ENCODE data around the gene ISYNA1. TPM values are rescaled to one million over a fixed set of nuclear protein-coding genes. Genes with fewer than 3 reads are reported as not detected.
A peak's percentile ranks its signal among the peaks of the same experiment; 100 is the strongest.

Gene ISYNA1
- total and polyA plus RNA-seq, 2 donors (not counting 1 experiment from before 2014, with no cell fraction given): 22.6 to 28.3 TPM

- Histone ChIP-seq H2AFZ (ENCODE audit: insufficient read depth, low read depth, low read length, poor library complexity, severe bottlenecking) (peak overlapping the region; percentile 66), H4K20me1 (ENCODE audit: control insufficient read depth, insufficient read depth, low read length, poor library complexity, severe bottlenecking) (no peaks in the 10 kb centered on the region), H3K4me3 (ENCODE audit: control extremely low read depth in 1 of 5, extremely low read depth in 1 of 5, insufficient read depth in 1 of 5, low read depth in 2 of 5, low read length in 4 of 5) (peak overlapping the region; percentile 60 to 66 (median 62)), H3K9me3 (ENCODE audit: control extremely low read depth in 1 of 3, control insufficient read depth in 2 of 3, insufficient read depth in 1 of 3, low read length in 2 of 3) (peaks cover 0 to 5% (median 0%) of the 10 kb centered on the region in 3 donors), H3K27ac (ENCODE audit: low read length in 2 of 2) (no peak overlapping the region), H3K36me3 (replicated peaks in 1 of 2; ENCODE audit: control extremely low read depth in 1 of 2, control insufficient read depth in 1 of 2, extremely low read depth in 1 of 2, insufficient read depth in 2 of 2, low read length in 1 of 2) (no peaks in the 10 kb centered on the region), H3K9ac (ENCODE audit: low read length) (peak overlapping the region; percentile 67), H3K79me2 (ENCODE audit: control insufficient read depth, insufficient read depth, low read length) (peaks cover 8% of the 10 kb centered on the region), H3K27me3 (replicated peaks in 1 of 4; ENCODE audit: control extremely low read depth in 1 of 4, control insufficient read depth in 3 of 4, insufficient read depth in 4 of 4, low read length in 3 of 4) (peaks cover 0 to 3% (median under 1%) of the 10 kb centered on the region in 4 experiments), H3K4me2 (replicated peaks; ENCODE audit: low read depth, low read length, poor library complexity, severe bottlenecking) (peak overlapping the region; percentile 88), H3K4me1 (ENCODE audit: control insufficient read depth in 2 of 2, insufficient read depth in 2 of 2, low read length in 2 of 2) (peaks cover 44 to 48% of the 10 kb centered on the region in 2 donors)
- intact Hi-C loops (cut with micrococcal nuclease): loop anchor here (1.0 kb wide), 2 partner anchors 8 to 12 kb away; no protein-coding TSS in a partner anchor
- DNase-seq: peak; percentile 19
- no peaks in the 10 kb centered on the region for H3K9me3 Mint-ChIP-seq (ENCODE audit: insufficient read depth)
- H3K4me3 Mint-ChIP-seq: peak overlapping the region; percentile 80
- H3K27me3 Mint-ChIP-seq: no peaks in the 10 kb centered on the region
- CTCF ChIA-PET: interaction anchor here (0.7 to 12.4 kb wide), 3 partner anchors 7 to 117 kb away, joined by 3 to 112 read pairs (median 4); no protein-coding TSS in a partner anchor
- whole genome bisulfite sequencing (ENCODE audit: insufficient coverage): 85% methylated on average over 37 of the region's 37 CpGs
- peaks cover 59% of the 10 kb centered on the region for H3K4me1 Mint-ChIP-seq
- no peak for ATAC-seq (ENCODE audit: low read depth)
- no peak overlapping the region for H3K27ac Mint-ChIP-seq
- POLR2A ChIA-PET: interaction anchor here (0.5 to 1.2 kb wide), 3 partner anchors 8 to 210 kb away, joined by 3 to 6 read pairs (median 3); no protein-coding TSS in a partner anchor
- TF ChIP-seq EZH2 (IDR thresholded peaks at IDR 0.05; ENCODE audit: borderline replicate concordance, insufficient read depth, low read depth, low read length, poor library complexity, severe bottlenecking): no peak
- TF ChIP-seq CTCF (IDR thresholded peaks at IDR 0.05): no peak
Measured at GRCh38 chr19:18396471-18397241, 41.3 kb downstream of the ISYNA1 start.

GRCh38 chr19:18393836-18394235 is 44.1 kb downstream of the ISYNA1 start:
- TF ChIP-seq EZH2 (IDR thresholded peaks at IDR 0.05; ENCODE audit: borderline replicate concordance, insufficient read depth, low read depth, low read length, poor library complexity, severe bottlenecking): no peak
- no peak for TF ChIP-seq CTCF (IDR thresholded peaks at IDR 0.05)
- Histone ChIP-seq H2AFZ (ENCODE audit: insufficient read depth, low read depth, low read length, poor library complexity, severe bottlenecking) (no peak overlapping the region), H4K20me1 (ENCODE audit: control insufficient read depth, insufficient read depth, low read length, poor library complexity, severe bottlenecking) (no peaks in the 10 kb centered on the region), H3K27me3 (replicated peaks in 1 of 4; ENCODE audit: control extremely low read depth in 1 of 4, control insufficient read depth in 3 of 4, insufficient read depth in 4 of 4, low read length in 3 of 4) (peaks cover 0 to 5% (median under 1%) of the 10 kb centered on the region in 4 experiments), H3K9me3 (ENCODE audit: control extremely low read depth in 1 of 3, control insufficient read depth in 2 of 3, insufficient read depth in 1 of 3, low read length in 2 of 3) (peaks cover 0 to 6% (median 5%) of the 10 kb centered on the region in 3 donors), H3K4me1 (ENCODE audit: control insufficient read depth in 2 of 2, insufficient read depth in 2 of 2, low read length in 2 of 2) (peaks cover 38 to 44% of the 10 kb centered on the region in 2 donors), H3K4me3 (ENCODE audit: control extremely low read depth in 1 of 5, extremely low read depth in 1 of 5, insufficient read depth in 1 of 5, low read depth in 2 of 5, low read length in 4 of 5) (peak overlapping the region in 1 of 5 experiments; percentile 54), H3K79me2 (ENCODE audit: control insufficient read depth, insufficient read depth, low read length) (peaks cover 8% of the 10 kb centered on the region), H3K4me2 (replicated peaks; ENCODE audit: low read depth, low read length, poor library complexity, severe bottlenecking) (peak overlapping the region; percentile 34), H3K27ac (ENCODE audit: low read length in 2 of 2) (no peak overlapping the region), H3K36me3 (replicated peaks in 1 of 2; ENCODE audit: control extremely low read depth in 1 of 2, control insufficient read depth in 1 of 2, extremely low read depth in 1 of 2, insufficient read depth in 2 of 2, low read length in 1 of 2) (peaks cover 0 to 3% of the 10 kb centered on the region in 2 experiments), H3K9ac (ENCODE audit: low read length) (no peak overlapping the region)
- peak overlapping the region; percentile 69 for H3K27ac Mint-ChIP-seq
- ChIA-PET CTCF (interaction anchor here (0.7 to 1.7 kb wide), 3 partner anchors 15 to 141 kb away, joined by 3 to 6 read pairs (median 4); no protein-coding TSS in a partner anchor), POLR2A (interaction anchor here (0.9 kb wide), 1 partner anchor 22 kb away, joined by 3 read pairs; no protein-coding TSS in a partner anchor)
- no peaks in the 10 kb centered on the region for H3K27me3 Mint-ChIP-seq
- intact Hi-C loops (cut with micrococcal nuclease): no loop called here
- H3K4me1 Mint-ChIP-seq: peaks cover 53% of the 10 kb centered on the region
- WGBS (ENCODE audit: insufficient coverage): 52% methylated on average over 7 of the region's 7 CpGs
- H3K4me3 Mint-ChIP-seq: peak overlapping the region; percentile 77
- no peak for DNase-seq
- no peak for ATAC-seq (ENCODE audit: low read depth)
- no peaks in the 10 kb centered on the region for H3K9me3 Mint-ChIP-seq (ENCODE audit: insufficient read depth)
